SIG-M5 treated with dmso at 0.1 percent for 504 hours (cell line): ENCODE data around the gene METTL25.

Experiments
- DNase-seq: peaks from one replicate; lab custom pipeline; 2025; ENCODE audit not compliant: unreplicated experiment; lab: John Stamatoyannopoulos, UW

Gene METTL25

DNA sequence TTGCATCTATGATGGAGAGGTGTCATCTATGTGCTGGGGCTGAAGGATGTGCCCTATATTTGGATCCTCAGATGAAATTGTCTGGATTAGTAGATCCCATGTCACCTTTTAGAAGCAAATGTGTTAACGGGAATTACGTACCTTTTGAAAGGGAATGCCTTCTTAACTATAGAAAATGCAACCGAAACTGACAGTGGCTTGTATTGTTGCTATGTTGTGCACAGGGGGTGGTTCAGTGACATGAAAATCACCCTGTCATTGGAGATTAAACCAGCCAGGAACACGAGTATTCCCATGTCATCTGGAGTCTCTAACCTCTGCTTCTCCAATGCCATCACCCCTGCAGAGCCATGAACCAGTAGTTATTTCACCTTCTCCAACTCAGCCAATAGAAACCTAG, 110.2 kb downstream of the METTL25 start:
- DNase-seq, result no peak

GRCh38 chr12:82470906-82471512, 112.7 kb downstream of the METTL25 start:
- no peak for DNase-seq

DNA sequence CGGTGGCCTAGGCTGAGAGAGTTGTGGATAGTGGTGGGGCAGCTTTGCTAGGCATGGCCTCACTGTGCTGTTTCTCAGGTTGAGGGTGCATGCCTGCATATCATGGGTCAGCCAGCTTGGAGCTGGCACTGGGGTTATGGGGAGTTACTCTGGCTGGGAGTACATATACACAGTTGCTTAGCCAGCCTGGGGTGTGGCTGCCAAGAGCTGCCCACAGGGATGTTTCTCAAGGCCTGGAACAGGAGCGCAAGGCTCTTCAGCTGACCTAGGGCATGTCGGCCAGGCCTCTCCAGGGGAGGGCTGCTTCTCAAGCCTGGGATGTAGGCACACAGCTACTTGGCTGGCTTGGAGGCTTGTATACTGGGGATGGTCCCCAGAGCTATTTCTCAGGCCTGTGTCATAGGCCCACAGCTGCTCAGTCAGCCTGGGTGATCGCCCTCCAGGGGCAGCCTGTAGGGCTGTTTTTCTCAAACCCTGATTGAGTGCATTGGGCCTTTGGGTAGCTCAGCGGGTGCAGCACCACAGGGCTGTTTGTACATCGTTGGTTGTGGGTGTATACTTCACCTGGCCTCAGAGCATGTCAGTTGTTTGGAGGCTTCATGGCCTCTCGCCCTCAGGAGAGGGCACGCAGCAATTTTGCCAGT, 114.9 kb downstream of the METTL25 start:
- no peak for DNase-seq

DNA sequence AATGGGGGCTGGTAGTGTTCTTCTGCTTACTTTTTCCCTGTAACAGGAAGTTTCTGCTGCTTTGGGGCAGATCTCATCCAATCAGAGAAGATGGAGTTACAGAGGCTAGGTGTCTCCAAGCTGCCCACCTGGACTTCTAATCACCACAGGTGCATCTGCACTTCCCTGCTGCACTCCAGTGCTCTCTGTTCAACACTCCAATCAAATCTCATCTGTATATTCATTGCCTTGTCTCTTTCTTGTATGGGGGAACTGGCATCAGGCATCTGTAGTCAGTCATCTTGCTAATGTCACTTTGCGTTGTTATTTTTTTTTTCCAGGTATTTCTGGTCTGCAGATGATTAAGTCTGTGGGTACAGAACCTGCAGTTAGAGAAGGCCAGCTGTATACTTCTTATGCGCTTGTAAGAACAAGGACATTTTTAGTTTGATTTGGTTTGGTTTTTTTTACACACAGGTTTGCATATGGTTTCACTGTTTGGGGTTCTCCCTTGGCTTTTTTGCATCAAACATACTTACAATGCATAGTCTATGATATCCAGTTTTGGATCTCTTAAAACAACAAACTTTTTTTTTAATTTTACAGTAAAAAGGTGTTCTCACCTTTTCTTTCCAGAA, 116.0 kb downstream of the METTL25 start:
- DNase-seq, result no peak

- no peak for DNase-seq
Observed at GRCh38 chr12:82474798-82475184, 116.5 kb downstream of the METTL25 start.

DNA sequence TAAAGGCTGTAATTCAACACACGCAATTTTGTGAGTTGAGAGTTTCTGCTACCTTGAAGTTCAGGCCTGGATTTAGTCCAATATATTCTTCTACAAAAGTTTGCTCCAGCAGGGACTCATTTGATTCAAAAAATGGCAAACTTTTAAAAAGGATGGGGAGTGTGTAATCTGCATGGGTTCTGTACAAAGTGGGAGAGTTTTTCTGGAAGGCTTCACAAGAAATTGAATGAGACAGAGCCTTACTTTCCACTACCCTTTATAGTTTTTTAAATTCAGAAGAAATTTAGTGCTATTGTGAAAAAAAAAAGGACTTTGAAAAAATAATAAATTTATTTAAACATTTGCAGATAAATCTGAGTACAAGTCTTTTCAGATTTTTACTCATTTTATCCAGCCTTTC, 116.9 kb downstream of the METTL25 start:
- no peak for DNase-seq

GRCh38 chr12:82476511-82476910, 118.2 kb downstream of the METTL25 start:
- DNase-seq, result no peak

- no peak for DNase-seq
Observed at GRCh38 chr12:82479511-82479910, 121.2 kb downstream of the METTL25 start.

- no peak for DNase-seq
Observed at GRCh38 chr12:82480606-82481005, 122.3 kb downstream of the METTL25 start.

GRCh38 chr12:82481954-82482353, 123.6 kb downstream of the METTL25 start:
- DNase-seq, result no peak

DNA sequence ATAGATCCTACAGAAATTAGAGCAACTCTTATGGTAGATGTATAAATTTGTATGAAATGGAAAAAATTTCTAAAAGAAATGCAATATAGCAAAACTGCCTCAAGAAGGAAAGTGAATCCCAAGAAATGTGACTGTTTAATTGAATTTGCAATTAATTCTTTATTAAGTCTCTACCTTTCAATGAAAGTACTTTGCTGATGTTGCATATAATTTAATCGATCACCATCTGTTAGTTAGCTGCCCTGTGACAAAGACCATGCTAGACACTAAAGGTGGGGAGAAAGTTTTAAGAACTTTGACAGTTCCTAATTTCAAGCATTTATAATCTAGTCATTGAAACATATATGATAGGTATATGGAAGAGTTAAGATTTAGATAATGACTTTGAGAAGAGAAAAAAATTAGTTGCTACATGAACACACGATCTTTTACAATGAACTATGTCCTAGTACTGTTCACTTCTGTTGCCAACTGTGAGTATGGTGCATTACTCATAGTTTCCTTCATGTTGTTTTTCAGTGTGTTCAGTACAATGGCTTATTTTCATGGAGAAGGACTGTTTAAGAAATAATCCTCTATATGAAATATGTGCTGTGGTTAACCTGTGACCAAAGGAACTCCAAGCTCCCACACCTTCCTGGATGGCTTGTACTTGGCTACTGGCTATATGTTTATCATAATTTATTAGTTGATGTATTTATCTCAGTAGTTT, 128.4 kb downstream of the METTL25 start:
- DNase-seq, result no peak

DNA sequence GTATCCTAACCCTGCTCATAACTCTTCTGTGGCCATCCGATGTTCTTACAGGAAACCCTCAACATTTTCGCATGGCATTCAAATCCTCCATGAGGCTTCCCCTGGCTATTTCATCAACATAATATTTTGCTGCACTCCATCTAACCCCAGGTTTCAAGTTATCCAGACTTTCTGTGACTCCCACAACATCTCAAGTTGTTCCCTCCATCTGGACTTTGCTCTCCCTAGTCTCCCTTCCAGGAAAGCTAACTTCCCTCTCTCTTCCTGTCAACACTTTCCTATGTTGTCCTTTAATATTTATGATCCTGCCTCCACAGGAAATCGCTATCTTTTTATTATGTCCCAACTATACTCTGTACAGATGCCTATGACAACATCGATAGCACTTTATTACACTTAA, 146.1 kb downstream of the METTL25 start:
- no peak for DNase-seq

DNA sequence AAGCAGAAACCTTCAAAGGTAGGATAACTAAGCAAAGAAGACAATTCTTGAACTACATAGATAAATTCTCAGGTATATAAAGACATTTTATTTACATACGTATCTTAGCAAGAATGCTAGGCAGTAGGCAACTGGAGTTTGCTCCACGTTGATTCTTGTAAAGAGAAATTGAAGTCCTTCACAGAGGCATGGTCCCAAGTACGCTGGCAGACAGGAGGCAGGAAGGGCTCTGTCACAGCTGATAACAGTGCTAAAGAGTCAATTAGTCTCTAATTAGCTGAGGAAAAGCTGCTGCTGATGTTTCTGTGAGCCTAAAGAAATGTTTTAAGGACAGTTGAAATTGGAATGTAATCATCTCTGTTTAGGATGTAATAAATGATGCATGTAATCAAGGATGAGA, 146.8 kb downstream of the METTL25 start:
- DNase-seq, result no peak

DNA sequence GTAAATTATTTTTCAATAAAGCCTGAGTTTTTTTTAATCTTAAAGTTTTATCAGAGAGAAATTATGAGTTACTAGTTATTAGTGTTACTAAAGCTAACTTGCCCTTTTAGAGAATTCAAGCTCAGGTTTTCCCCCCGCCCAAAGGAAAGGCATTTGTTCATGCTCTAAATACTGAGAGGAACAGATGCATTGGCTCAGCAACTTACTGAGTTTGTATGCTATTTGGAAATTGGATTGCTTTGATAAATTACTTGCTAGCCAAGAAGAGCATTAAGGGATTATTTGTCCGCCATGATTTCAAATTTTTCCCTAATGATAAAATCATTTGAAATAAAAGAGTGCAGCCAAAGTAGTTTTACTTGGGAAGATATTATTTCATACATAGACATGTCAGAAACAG, 149.4 kb downstream of the METTL25 start:
- no peak for DNase-seq

- DNase-seq, result no peak
Observed at GRCh38 chr12:82510386-82510785, 152.1 kb downstream of the METTL25 start.

- DNase-seq, result no peak
Observed at GRCh38 chr12:82514880-82515279, 156.6 kb downstream of the METTL25 start.

DNA sequence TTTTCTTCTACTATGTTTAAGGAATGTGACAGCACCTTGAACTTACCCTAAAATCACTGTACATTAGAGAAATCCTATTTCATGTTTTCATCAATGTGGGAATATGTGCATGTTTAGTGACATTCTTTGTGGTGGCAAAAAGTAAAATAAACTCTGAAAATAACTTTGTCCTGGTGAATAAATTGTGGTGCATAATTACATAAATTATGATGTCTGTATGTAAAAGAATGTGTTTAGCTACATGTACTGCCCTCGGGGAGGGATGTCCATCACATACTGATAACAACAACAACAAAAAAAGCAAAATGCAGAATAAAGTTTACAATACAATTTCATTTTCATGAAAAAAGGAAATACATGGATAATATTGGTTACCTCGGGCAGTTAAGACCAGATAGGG, 157.3 kb downstream of the METTL25 start:
- no peak for DNase-seq

- peak; percentile 39 for DNase-seq
Observed at GRCh38 chr12:82517027-82517426, 158.7 kb downstream of the METTL25 start.

- DNase-seq, result no peak
Observed at GRCh38 chr12:82517808-82518207, 159.5 kb downstream of the METTL25 start.

- DNase-seq, result no peak
Observed at GRCh38 chr12:82519510-82519909, 161.2 kb downstream of the METTL25 start.

- DNase-seq, result no peak
Observed at GRCh38 chr12:82522285-82522684, 164.0 kb downstream of the METTL25 start.

DNA sequence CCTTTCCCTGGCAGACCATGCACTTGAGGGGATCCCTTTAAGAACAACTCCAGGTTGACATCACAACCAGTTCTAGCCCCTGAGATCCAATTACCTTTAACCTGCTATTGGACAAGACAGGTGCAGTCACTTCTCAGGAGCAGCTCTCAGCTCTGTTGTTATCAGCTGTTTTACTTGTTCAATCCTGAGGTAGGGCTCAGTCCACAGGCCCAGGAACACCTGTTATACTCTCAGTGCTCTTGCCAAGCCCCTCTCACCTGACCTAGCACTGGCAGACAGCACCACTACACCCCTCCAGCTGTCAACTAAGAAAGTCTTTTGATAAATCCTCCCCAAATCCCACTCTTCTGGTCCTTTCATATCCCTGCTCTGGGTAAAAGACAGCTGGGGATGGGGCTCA, 164.4 kb downstream of the METTL25 start:
- DNase-seq, result no peak
